Measurements from ENCODE around the gene UCP3. TPM values are rescaled to one million over a fixed set of nuclear protein-coding genes. Genes with fewer than 3 reads are reported as not detected.

UCP3 gene
- total RNA-seq, 1 experiment from 2014 or later: not detected

- peak; percentile 91 for DNase-seq (ENCODE audit: low spot score)
Measured at GRCh38 chr11:74018331-74019005, 9.6 kb upstream of the UCP3 start.

DNA sequence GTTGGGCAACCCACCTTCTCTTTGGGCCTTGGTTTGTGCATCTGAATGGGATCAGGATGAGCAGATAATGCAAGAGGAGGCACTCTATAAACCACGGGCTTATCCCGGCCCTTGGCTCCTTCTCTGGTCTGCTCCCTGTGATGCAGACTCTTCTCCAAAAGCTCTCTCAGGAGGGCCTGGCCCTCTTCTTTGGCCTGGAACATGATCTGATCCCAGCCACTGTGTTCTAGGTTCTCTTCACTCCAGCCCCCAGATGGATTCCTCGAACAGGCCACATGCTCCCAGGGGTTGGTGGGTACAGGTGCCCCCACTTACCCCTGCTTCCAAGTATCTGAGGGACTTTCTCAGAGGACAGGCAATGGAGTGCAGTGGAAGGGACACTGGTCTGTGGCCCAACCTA lies 8.7 kb upstream of the UCP3 start:
- no peak for DNase-seq (ENCODE audit: low spot score)

DNA sequence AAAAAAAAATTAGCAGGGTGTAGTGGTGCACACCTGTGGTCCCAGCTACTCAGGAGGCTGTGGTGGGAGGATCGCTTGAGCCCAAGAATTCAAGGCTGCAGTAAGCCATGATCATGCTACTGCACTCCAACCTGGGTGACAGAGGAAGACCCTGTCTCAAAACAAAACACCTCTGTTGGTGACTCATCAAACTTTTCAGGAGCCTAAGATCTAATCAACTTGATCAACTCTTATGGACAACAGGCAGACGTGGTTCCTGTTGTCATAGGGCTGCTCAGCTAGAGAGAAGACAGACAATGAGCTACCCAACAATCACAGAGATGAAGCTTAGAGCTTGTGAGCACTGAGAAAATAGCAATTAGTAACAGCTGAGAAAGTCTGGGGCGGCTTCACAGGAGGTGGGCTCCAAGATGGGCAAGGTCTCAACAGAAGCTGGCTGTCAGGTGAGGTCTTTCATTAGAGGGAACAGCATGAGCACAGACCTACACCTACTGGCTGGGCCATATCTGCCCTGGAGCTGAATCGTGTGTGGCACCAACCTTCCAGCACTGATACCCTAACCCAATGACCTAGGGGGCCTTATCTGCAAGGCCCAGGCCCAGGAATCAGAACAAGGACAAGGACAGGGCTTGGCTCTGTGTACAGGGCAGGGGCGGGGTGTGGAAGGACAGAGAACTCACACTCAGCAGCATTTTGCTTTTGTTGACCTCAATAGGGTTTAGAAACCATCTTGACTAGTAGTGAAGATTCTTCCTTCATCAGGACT lies 7.2 kb upstream of the UCP3 start:
- DNase-seq (ENCODE audit: low spot score): no peak

GRCh38 chr11:74014880-74015279 lies 6.0 kb upstream of the UCP3 start:
- DNase-seq (ENCODE audit: low spot score): no peak

DNA sequence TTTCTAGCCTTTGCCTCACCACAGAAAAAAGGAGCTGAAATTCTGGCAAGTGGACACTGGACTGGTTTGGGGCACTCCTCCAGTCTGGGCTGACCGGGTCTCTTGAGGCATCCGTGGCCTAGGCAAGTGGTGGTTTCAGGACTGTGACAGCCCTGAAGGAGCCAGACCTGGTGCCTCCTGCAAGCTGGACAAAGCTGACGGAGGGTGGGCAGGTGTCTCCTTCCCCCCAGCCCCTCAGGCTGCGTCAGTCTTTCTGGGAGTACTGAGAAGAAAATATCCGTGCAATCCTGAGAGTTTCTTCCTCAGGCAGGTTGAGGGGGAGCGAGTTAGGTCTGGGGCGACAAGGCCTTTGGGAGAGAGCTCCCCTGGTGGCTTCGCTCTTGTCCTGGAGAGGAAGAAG lies 4.3 kb upstream of the UCP3 start:
- DNase-seq (ENCODE audit: low spot score): no peak

DNA sequence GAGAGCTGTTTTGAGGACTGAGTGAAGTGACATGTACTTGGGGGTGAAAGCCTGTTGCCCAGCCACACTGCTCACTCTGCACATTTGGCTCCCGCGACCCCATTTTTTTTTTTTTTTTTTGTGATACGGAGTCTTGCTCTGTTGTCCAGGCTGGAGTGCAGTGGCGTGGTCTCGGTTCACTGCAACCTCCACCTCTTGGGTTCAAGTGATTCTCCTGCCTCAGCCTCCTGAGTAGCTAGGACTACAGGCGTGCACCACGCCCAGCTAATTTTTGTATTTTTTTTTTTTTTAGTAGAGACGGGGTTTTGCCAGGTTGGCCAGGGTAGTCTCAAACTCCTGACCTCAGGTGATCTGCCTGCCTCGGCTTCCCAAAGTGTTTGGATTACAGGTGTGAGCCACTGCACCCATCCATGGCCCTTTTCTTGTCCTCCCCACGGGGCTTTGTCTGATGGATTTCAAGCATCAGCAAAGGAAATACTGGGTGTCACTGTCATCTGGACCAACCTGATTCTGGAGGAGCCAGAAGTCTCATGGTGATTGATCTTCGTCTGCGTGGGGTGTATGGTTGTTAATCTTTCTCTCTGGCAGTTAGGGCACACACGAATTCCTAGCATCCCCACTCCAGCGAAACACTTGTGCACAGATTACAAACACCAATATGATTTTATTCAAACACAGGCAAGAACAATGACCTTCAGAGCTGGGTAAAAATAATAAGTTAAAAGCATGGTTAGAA lies 3.4 kb upstream of the UCP3 start:
- no peak for DNase-seq (ENCODE audit: low spot score)

GRCh38 chr11:74011360-74012073 lies 2.6 kb upstream of the UCP3 start:
- DNase-seq (ENCODE audit: low spot score): no peak

GRCh38 chr11:74010306-74011300 lies 1.7 kb upstream of the UCP3 start:
- DNase-seq (ENCODE audit: low spot score): no peak

DNA sequence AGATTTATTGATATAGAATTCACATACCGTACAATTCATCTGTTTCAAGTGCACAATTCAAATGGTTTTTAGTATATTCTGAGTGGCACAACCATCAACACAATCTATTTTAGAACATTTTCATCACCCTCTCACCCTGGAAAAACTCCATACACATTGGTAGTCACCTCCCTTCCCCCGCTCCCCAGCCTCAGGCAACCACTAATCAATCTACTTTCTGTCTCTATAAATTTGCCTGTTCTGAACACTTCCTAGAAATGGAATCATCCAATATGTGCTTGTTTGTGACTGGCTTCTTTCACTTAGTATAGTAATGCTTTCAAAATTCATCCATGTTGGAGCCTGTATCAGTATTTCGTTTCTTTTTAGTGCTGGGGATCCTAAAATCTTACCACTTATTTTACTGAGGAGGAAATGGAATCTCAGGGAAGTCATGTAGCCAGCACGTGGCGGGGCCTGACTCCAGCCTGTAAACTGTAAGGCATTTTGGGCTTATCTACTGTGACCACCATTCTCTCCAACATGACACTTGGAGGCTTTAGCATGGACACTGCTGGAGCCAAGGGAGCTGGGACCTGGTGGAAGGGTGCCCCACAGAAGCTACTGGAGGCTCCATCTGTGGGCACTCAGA lies 905 bp upstream of the UCP3 start:
- no peak for DNase-seq (ENCODE audit: low spot score)

DNA sequence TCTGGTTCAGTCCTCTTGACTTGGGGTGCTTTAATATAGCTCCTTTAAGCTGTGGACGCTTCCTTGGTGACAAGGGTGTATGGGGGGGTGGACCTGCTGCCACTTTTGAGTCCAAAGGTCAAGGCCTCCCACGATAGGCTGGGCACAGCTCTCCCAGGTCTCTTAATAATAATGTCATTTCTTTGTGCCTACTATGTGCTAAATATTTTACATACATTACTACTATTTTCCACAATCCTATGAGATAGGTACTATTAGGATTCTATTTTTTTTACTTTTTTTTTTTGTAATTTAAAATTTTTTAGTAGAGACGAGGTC lies 304 bp upstream of the UCP3 start:
- no peak for DNase-seq (ENCODE audit: low spot score)

DNA sequence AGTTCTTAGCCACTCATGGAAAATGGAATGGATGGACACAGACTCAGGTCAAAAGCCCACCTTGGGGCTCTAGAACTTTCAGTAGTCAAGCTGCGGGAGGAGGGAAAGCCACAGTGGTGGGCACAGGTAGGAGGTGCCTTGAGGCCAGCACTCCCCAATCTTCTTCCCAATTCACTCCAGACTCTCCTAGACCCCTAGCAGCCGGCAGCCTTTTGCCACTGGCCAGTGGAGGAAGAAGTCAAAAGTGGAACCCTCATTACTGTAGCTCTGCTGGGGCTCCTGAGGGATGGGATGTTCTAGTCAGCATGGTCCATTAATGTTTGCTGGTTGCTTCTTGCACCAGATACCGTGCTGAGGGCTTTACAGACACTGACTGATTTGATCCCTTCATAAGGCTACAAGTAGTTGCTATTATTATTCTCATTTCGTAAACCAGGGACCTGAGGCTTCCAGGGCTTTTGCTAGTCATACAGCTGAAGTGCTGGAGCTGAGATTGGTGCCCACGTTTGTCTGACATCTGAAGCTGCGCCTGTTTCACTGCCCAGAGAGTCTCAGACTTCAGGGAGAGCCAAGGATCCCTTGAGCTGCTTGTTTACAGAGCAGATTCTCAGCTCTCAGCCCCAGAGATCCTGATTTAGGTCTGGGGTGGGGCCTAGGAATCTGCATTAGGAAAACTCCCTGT lies 1.1 kb downstream of the UCP3 start:
- DNase-seq (ENCODE audit: low spot score): no peak

- no peak for DNase-seq (ENCODE audit: low spot score)
Measured at GRCh38 chr11:74006743-74007304, 2.1 kb downstream of the UCP3 start.

GRCh38 chr11:74005721-74006517 lies 3.0 kb downstream of the UCP3 start:
- no peak for DNase-seq (ENCODE audit: low spot score)

DNA sequence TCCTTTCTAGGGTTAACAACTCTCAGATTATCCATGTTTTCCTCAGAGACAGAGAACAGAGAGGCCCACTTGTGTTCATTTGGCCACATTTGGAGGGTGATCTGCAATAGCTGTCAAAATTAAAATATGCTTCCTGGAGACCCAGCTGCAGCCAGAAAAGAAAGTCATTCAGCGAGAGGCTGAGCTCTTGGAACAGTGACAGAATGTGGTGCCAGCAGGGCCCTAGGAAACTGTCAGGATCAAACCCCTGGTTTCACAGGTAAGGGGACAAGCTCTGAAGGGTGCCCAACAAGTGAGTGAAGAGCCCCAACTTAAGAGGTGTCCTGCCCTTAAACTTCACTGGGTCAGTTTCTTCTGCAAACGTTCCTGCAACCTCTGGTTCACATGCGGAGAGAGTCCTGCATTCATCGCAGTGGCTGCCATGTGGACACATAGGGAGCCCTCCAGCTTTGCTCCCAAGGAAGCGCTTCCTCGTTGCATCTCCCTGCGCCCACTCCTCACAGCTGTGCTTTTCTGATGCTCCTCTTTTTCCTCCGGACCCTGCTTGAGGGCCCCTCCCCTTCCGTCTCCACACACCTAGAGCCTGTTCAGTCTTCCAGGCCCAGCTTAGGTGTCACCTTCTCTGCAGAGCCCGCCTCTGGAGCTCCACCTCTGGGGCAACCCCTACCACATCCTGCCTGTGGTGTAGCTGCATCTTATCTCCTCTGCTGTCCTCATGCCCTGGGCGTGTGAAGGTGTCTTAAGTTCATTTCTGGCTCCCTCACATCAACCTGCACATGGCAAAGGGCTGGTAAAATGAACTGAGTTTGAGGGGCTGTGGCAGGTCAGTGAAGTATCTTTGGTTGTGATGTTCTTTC lies 3.9 kb downstream of the UCP3 start:
- no peak for DNase-seq (ENCODE audit: low spot score)

GRCh38 chr11:74004046-74004695 lies 4.7 kb downstream of the UCP3 start:
- DNase-seq (ENCODE audit: low spot score): no peak

- no peak for DNase-seq (ENCODE audit: low spot score)
Measured at GRCh38 chr11:74002832-74003231, 6.1 kb downstream of the UCP3 start.

- DNase-seq (ENCODE audit: low spot score): no peak
Measured at GRCh38 chr11:74001822-74002286, 7.0 kb downstream of the UCP3 start.
